Liver (tissue), 9 donors: Measurements from ENCODE around the gene GBX1. TPM values are rescaled to one million over a fixed set of nuclear protein-coding genes. Genes with fewer than 3 reads are reported as not detected.

ENCODE experiments used
- DNase-seq: peaks from one replicate; pipeline ENCODE4 v3.0.0-alpha.2; 2017; ENCODE audit warnings: low spot score
- H3K27ac ChIP-seq, 2 donors: one replicate each; pipeline ENCODE4 v1.7.0; 2013; ENCODE audit warnings: inconsistent platforms in 2 of 2, low read length in 2 of 2, control low read depth in 1 of 2, low read depth in 1 of 2, mild to moderate bottlenecking in 1 of 2
- H3K27me3 ChIP-seq, 4 donors: one replicate each; pipeline versions ENCODE4 v1.6.1 to v1.7.0; 2013; ENCODE audit warnings: low read length in 3 of 4, inconsistent platforms in 1 of 4, mild to moderate bottlenecking in 1 of 4, moderate library complexity in 1 of 4; ENCODE audit not compliant: control insufficient read depth in 4 of 4, insufficient read depth in 4 of 4
- H3K36me3 ChIP-seq, 4 donors: one replicate each; pipeline versions ENCODE4 v1.6.1 to v1.7.0; 2013; ENCODE audit warnings: low read length in 3 of 4, mild to moderate bottlenecking in 3 of 4, low read depth in 1 of 4, moderate library complexity in 1 of 4; ENCODE audit not compliant: control insufficient read depth in 4 of 4, insufficient read depth in 3 of 4
- H3K4me1 ChIP-seq, 4 donors: one replicate each; pipeline versions ENCODE4 v1.6.1 to v1.7.0; 2013; ENCODE audit warnings: low read length in 3 of 4, mild to moderate bottlenecking in 3 of 4, moderate library complexity in 1 of 4; ENCODE audit not compliant: control insufficient read depth in 4 of 4, insufficient read depth in 4 of 4
- H3K4me3 ChIP-seq, 3 donors: one replicate each; pipeline versions ENCODE4 v1.6.1 to v1.7.0; 2013; ENCODE audit warnings: low read length in 3 of 3, control low read depth in 1 of 3, low read depth in 1 of 3, mild to moderate bottlenecking in 1 of 3
- H3K9ac ChIP-seq, 2 donors: one replicate each; pipeline ENCODE4 v1.7.0; 2013; ENCODE audit warnings: low read length in 2 of 2, mild to moderate bottlenecking in 2 of 2, moderate library complexity in 2 of 2, control low read depth in 1 of 2, low read depth in 1 of 2
- H3K9me3 ChIP-seq, 4 donors: one replicate each; pipeline versions ENCODE4 v1.6.1 to v1.7.0; 2013; ENCODE audit warnings: low read length in 3 of 4; ENCODE audit not compliant: control insufficient read depth in 4 of 4
- ATF3 ChIP-seq: IDR thresholded peaks from 2 replicates; pipeline ENCODE4 v1.6.1; 2016; ENCODE audit warnings: antibody characterized with exemption
- CTCF ChIP-seq: fragments of 150-350 bp; IDR thresholded peaks from 2 replicates; pipeline ENCODE4 v1.5.1; 2017; ENCODE audit warnings: improper control_type of control experiment, low read depth, low read length; ENCODE audit not compliant: missing input control
- EGR1 ChIP-seq, 2 donors: IDR thresholded peaks; 2 replicates each; pipeline ENCODE4 v1.6.1; 2016 to 2018; ENCODE audit warnings: antibody characterized with exemption in 2 of 2, low read depth in 2 of 2
- FOXA1 ChIP-seq: IDR thresholded peaks from 2 replicates; pipeline ENCODE4 v1.6.1; 2016; ENCODE audit warnings: antibody characterized with exemption
- FOXA2 ChIP-seq: IDR thresholded peaks from 2 replicates; pipeline ENCODE4 v1.6.1; 2016; ENCODE audit warnings: antibody characterized with exemption
- HNF4A ChIP-seq, 2 donors: conservative IDR thresholded peaks; 2 replicates each; pipeline ENCODE4 v1.6.1; 2016; ENCODE audit warnings: antibody characterized with exemption in 2 of 2, mild to moderate bottlenecking in 2 of 2
- HNF4G ChIP-seq: IDR thresholded peaks from 2 replicates; pipeline ENCODE4 v1.6.1; 2016; ENCODE audit warnings: antibody characterized with exemption
- JUND ChIP-seq, 2 donors: IDR thresholded peaks; 2 replicates each; pipeline ENCODE4 v1.6.1; 2016; ENCODE audit warnings: antibody characterized with exemption in 2 of 2
- MAX ChIP-seq: IDR thresholded peaks from 2 replicates; pipeline ENCODE4 v1.6.1; 2016; ENCODE audit warnings: antibody characterized with exemption
- NR2F2 ChIP-seq: IDR thresholded peaks from 2 replicates; pipeline ENCODE4 v1.6.1; 2016; ENCODE audit warnings: antibody characterized with exemption
- RAD21 ChIP-seq, 2 donors: IDR thresholded peaks; 2 replicates each; pipeline ENCODE4 v1.6.1; 2016; ENCODE audit warnings: antibody characterized with exemption in 2 of 2, mild to moderate bottlenecking in 2 of 2
- RXRA ChIP-seq, 2 donors: IDR thresholded peaks; 2 replicates each; pipeline ENCODE4 v1.6.1; 2017 to 2018; ENCODE audit warnings: antibody characterized with exemption in 2 of 2, mild to moderate bottlenecking in 1 of 2
- TAF1 ChIP-seq: conservative IDR thresholded peaks from 2 replicates; pipeline ENCODE4 v1.6.1; 2016; ENCODE audit warnings: antibody characterized with exemption, mild to moderate bottlenecking
- YY1 ChIP-seq: IDR thresholded peaks from 2 replicates; pipeline ENCODE4 v1.6.1; 2016; ENCODE audit warnings: antibody characterized with exemption, mild to moderate bottlenecking
- ZBTB33 ChIP-seq: IDR thresholded peaks from 2 replicates; pipeline ENCODE4 v1.6.1; 2016; ENCODE audit warnings: antibody characterized with exemption
- WGBS: extraction: QIAGEN DNeasy Blood & Tissue Kit; methylation state at CpG from one replicate; pipeline ENCODE4 v1.1.7; 2013; 5-methylcytosine and 5-hydroxymethylcytosine counted together
- polyA plus RNA-seq, 2 donors: library from polyadenylated mRNA; stranded (reverse) in 1 of 2; unstranded in 1 of 2; fragments of 200-250 nt in 1 of 2; fragments of >200 nt in 1 of 2; fragmentation: Nextera tagmentation in 1 of 2; extraction: Ambion mirVana in 1 of 2; gene quantifications; one replicate each; pipeline versions ENCODE4 v1.2.1 to v1.2.3, GENCODE V29; 2013 to 2015
- total RNA-seq, 2 donors: library from RNA; depleted of rRNA; stranded (reverse); fragments of >200 nt; gene quantifications; one replicate each; pipeline ENCODE4 v1.2.3, GENCODE V29; 2014
- TF ChIP-seq, protein P1 (sequence below): IDR thresholded peaks from 2 replicates; pipeline ENCODE4 v1.6.1; 2016; ENCODE audit warnings: antibody characterized with exemption, mild to moderate bottlenecking
- donor health status: healthy.
- donor health status: healthy.
- donor health status: healthy.
- donor health status: healthy.
- donor health status: healthy.

GBX1 gene
- total and polyA plus RNA-seq, 4 donors, result not detected

GRCh38 chr7:151128716-151129115, 38.8 kb downstream of the GBX1 start:
- WGBS, result 94% methylated on average over 8 of the region's 8 CpGs
- no peak for TF ChIP-seq YY1
- TF ChIP-seq ZBTB33, result no peak
- Histone ChIP-seq H3K9ac (no peak overlapping the region), H3K9me3 (no peaks in the 10 kb centered on the region), H3K4me1 (no peaks in the 10 kb centered on the region), H3K36me3 (peaks cover 7 to 45% (median 21%) of the 10 kb centered on the region in 4 donors), H3K4me3 (no peak overlapping the region), H3K27ac (no peak overlapping the region), H3K27me3 (no peaks in the 10 kb centered on the region)
- DNase-seq, result no peak

- WGBS, result 87% methylated on average over 14 of the region's 14 CpGs
- no peak overlapping the region for H3K4me3 ChIP-seq
- no peak for DNase-seq
- no peaks in the 10 kb centered on the region for H3K9me3 ChIP-seq
- H3K36me3 ChIP-seq, result peaks cover 7 to 41% (median 19%) of the 10 kb centered on the region in 4 donors
- H3K4me1 ChIP-seq, result no peaks in the 10 kb centered on the region
- H3K9ac ChIP-seq, result no peak overlapping the region
- H3K27ac ChIP-seq, result no peak overlapping the region
- no peaks in the 10 kb centered on the region for H3K27me3 ChIP-seq
- TF ChIP-seq ZBTB33 (no peak), EGR1 (IDR thresholded peaks at IDR 0.05; ENCODE audit: low read depth in 2 of 2) (no peak), FOXA2 (no peak)
These were observed 39.4 kb downstream of the GBX1 start for GRCh38 chr7:151128144-151128543.

DNA sequence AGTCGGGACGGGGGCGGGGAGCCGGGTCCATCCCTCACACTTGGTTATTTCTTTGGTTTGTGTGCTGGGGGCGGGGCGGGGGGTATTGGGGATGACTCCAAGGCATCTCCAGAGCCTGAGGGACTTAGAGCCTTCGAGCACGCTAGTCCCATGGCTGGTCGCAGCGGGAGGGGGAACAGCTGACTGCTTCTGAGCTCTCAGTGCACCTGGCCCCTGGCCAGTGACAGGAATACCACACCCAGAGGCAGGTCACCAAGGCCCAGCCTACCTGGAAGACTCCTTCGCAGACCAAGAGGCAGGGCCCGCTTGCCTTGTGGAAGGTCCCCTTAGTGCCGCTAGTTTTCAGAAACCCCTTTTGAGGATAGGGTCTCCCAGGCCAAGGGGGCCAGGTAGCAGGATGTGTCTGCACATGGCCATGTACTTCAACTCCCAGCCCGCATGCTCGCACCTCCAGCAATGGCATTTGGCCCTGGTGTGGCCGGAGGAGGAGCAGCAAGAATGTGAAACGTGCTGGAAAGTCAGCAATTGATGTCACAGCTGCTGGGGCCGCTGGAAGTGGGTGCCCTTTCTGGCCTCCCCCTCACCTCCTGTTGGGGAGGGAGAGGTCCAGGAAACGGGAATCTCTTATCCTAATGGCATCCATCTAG, 40.9 kb downstream of the GBX1 start:
- 83% methylated on average over 19 of the region's 19 CpGs for WGBS
- no peaks in the 10 kb centered on the region for H3K9me3 ChIP-seq
- no peak overlapping the region for H3K27ac ChIP-seq
- no peaks in the 10 kb centered on the region for H3K27me3 ChIP-seq
- no peak overlapping the region for H3K9ac ChIP-seq
- H3K36me3 ChIP-seq, result peaks cover 4 to 32% (median 17%) of the 10 kb centered on the region in 4 donors
- no peaks in the 10 kb centered on the region for H3K4me1 ChIP-seq
- no peak for DNase-seq
- H3K4me3 ChIP-seq, result no peak overlapping the region
- TF ChIP-seq YY1 (no peak), FOXA1 (no peak), HNF4A (conservative IDR thresholded peaks at IDR 0.05) (no peak), HNF4G (no peak), RAD21 (IDR thresholded peaks at IDR 0.05) (no peak), CTCF (no peak), TAF1 (no peak), NR2F2 (no peak), ZBTB33 (no peak), JUND (IDR thresholded peaks at IDR 0.05) (no peak), MAX (no peak), ATF3 (no peak), RXRA (IDR thresholded peaks at IDR 0.05) (no peak)
- TF ChIP-seq, protein P1, sequence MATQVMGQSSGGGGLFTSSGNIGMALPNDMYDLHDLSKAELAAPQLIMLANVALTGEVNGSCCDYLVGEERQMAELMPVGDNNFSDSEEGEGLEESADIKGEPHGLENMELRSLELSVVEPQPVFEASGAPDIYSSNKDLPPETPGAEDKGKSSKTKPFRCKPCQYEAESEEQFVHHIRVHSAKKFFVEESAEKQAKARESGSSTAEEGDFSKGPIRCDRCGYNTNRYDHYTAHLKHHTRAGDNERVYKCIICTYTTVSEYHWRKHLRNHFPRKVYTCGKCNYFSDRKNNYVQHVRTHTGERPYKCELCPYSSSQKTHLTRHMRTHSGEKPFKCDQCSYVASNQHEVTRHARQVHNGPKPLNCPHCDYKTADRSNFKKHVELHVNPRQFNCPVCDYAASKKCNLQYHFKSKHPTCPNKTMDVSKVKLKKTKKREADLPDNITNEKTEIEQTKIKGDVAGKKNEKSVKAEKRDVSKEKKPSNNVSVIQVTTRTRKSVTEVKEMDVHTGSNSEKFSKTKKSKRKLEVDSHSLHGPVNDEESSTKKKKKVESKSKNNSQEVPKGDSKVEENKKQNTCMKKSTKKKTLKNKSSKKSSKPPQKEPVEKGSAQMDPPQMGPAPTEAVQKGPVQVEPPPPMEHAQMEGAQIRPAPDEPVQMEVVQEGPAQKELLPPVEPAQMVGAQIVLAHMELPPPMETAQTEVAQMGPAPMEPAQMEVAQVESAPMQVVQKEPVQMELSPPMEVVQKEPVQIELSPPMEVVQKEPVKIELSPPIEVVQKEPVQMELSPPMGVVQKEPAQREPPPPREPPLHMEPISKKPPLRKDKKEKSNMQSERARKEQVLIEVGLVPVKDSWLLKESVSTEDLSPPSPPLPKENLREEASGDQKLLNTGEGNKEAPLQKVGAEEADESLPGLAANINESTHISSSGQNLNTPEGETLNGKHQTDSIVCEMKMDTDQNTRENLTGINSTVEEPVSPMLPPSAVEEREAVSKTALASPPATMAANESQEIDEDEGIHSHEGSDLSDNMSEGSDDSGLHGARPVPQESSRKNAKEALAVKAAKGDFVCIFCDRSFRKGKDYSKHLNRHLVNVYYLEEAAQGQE, result no peak
